ENCODE data around the gene MYOC.

DNA sequence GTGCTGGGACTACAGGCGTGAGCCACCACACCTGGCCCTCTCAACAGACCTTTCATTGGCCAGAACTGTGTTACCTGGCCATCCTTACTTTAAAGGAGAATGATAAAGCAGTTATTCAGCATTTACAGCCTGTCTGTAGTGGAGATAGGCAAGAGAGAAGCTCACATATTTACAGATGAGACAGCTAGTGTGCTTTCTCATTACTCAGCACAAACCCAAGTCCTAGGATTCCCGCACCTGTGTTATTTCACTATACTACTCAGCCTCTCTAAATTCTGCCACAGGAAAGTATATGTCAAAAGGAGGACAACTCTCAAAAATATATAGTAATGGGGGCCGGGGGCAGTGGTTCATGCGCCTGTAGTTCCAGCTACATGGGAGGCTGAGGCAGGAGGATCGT, 15.9 kb upstream of the MYOC start:
- TF ChIP-seq JUND (IDR thresholded peaks at IDR 0.05) (no peak), EZH2phosphoT487 (IDR thresholded peaks at IDR 0.05; ENCODE audit: borderline replicate concordance) (no peak), ZNF274 (IDR thresholded peaks at IDR 0.05; ENCODE audit: low read depth, low read length) (no peak)
- TF ChIP-seq, protein P1, sequence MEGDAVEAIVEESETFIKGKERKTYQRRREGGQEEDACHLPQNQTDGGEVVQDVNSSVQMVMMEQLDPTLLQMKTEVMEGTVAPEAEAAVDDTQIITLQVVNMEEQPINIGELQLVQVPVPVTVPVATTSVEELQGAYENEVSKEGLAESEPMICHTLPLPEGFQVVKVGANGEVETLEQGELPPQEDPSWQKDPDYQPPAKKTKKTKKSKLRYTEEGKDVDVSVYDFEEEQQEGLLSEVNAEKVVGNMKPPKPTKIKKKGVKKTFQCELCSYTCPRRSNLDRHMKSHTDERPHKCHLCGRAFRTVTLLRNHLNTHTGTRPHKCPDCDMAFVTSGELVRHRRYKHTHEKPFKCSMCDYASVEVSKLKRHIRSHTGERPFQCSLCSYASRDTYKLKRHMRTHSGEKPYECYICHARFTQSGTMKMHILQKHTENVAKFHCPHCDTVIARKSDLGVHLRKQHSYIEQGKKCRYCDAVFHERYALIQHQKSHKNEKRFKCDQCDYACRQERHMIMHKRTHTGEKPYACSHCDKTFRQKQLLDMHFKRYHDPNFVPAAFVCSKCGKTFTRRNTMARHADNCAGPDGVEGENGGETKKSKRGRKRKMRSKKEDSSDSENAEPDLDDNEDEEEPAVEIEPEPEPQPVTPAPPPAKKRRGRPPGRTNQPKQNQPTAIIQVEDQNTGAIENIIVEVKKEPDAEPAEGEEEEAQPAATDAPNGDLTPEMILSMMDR (IDR thresholded peaks at IDR 0.05 in 2 of 3, conservative IDR thresholded peaks at IDR 0.05 in 1 of 3; ENCODE audit: borderline replicate concordance in 1 of 3, insufficient read depth in 1 of 3, low read depth in 2 of 3, low read length in 2 of 3): no peak
